Dermis blood vessel endothelial cell (primary cell): ENCODE results near the gene HOGA1. TPM values are rescaled to one million over a fixed set of nuclear protein-coding genes. Genes with fewer than 3 reads are reported as not detected.

Experiments
- DNase-seq: peaks from one replicate; pipeline ENCODE4 v3.0.0; 2010
- total RNA-seq: library from RNA; depleted of rRNA; stranded (reverse); fragments of >200 nt; gene quantifications from 2 replicates; pipeline ENCODE4 v1.2.3, GENCODE V29; 2014

The HOGA1 gene
- total RNA-seq, 1 donor from 2014 or later = 0.85 TPM

DNA sequence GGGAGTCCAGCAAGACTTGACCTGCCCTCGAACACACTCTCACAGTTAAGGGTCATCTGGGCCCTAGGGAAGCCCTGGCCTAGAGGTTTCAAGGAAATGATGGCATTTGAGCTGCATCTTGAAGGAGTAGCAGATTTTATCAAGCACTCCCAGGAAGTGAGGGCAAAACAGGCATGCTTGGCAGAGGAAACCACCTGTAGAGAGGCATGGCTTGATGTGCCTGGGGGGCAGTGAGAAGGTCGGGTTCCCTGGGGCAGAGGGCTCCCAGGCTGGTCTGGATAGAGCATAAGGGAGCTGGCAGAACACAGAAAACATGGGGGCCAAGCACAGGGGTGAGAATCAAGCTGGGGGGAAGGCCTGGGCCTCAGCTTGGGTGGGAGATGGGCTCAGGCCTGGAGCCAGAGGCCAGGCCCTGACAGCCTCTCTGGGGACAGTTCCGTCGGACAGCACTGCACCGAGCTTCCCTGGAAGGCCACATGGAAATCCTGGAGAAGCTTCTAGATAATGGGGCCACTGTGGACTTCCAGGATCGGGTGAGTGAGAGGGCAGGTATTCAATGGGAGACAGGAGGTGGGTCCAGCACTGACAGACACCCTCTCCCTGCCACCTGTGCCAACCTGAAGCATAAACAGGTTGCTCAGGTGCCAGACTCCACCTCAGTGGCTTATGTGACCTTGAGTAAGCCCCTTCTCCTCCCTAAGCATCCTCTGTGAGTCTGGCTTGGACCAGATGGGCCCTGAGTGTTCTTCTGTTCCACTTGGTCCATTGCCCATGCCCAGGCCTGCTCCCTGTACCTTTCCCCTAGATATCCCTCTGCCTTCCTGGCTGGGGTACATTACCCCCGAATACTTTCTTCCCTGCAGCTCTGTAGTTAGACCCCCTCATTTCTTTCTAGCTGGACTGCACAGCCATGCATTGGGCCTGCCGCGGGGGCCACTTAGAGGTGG is 3.5 kb upstream of the HOGA1 start:
- no peak for DNase-seq

DNA sequence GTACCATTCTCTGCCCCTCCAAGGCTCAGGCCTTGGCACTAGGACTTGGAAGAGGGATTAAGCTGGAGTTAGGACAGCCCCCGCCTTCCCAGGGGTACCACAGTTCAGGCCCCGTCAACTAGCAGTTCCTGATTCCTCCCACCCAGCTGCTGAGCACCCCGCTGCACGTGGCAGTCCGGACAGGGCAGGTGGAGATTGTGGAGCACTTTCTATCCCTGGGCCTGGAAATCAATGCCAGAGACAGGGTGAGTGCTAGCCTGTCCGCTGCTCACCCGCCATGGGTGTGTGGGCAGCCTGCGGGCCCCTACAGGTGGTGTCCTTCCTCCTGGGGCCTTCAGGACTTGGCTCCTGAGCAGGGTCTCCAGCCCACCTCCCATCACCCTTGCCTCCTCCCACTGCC is 2.0 kb upstream of the HOGA1 start:
- DNase-seq = no peak

DNA sequence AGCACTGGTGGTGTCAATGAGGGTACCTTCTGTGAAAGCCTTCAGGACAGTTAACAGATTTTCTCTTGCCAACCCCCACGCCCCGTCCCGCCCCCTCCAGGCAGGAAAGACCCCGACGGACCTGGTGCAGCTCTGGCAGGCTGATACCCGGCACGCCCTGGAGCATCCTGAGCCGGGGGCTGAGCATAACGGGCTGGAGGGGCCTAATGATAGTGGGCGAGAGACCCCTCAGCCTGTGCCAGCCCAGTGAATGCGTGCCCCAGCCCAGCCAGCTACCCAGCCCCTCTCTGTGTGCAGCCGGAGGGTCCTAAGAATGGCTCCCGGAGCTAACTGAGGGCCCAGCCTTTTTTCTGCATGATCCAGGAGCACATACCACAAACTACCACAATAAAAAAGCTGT is 713 bp upstream of the HOGA1 start:
- no peak for DNase-seq

DNA sequence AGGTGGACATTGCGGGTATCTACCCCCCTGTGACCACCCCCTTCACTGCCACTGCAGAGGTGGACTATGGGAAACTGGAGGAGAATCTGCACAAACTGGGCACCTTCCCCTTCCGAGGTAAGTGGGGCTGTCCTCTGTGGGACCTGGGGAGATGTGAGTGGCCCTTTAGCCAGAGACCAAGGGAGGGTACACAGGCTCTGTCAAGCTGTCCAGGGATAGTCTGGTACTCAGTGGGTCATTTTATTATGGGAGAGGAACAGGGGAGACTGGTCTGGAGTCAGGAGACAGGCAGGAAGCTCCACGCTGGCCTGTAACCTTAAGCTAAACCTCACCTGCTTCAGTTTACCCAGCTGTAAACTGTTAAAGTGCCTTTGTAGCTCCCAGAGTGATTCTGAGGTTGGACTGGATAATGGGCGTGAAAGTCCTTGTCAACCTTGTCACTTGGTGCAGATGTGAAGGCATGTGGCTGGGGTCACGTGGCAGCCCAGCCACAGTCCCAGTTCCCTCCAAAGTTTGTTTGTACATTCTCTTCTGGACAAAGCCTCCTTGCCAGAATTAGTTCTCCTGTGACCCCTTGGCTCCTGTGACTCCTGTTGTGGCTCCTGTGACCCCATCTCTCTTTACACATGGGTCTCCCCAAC is 729 bp downstream of the HOGA1 start:
- no peak for DNase-seq

DNA sequence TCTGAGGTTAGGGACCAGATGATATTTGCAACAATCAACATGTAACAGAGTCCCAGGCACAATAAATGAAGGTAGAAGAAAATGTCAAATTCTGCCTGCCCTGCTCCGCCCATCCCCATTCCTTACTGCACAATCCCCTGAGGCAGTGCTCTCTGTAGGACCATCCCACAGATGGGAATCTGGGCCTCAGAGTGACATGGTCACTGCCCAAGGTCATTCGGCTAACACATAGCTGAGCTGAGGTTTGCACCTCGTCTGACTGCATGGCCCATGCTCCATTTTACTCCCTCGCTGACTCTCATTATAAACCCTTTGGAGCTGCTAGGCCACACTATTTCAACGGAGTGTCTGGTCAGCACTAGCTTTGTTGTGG is 1.2 kb downstream of the HOGA1 start:
- no peak for DNase-seq

DNA sequence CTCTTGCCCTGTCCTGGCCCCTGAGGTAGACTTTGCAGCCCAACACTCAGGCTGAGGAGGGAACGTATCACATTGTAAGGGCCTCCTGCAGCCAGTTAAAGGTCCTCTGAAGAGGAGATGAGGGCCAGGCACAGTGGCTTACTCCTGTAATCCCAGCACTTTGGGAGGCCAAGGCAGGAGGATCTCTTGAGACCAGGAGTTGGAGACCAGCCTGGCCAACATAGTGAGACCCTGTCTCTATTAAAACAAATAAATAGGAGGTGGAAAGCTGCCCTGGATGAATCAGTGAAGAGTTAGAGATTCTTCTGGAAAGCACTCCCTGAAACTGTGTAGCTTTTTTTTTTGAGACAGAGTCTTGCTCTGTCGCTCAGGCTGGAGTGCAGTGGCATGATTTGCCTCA is 3.0 kb downstream of the HOGA1 start:
- DNase-seq = no peak

DNA sequence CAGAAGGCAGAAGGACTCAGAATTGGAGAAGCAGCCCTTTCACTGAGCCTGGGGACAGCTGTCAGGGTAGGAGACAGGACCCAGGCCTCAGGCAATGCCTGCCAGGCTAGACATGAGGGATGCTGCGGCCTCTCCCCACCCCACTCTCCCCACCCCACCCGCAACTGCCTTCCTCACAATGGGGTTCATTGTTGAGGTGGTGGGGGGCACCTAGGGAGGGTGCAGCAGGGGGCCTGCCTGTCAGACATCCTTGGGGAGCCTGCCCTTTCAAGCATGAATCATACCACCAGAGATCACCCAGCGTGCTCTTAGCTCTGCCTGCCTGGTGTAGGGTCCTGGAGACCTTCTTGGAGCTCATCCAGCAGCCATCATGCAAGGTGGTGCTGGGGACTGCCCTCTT is 5.3 kb downstream of the HOGA1 start, which contains the start of gene C10orf62:
C10orf62 (plus strand) TSS at position 243 of the 400 bp plus-strand sequence. CDS start 177 bp downstream, outside the sequence.
- DNase-seq = no peak

DNA sequence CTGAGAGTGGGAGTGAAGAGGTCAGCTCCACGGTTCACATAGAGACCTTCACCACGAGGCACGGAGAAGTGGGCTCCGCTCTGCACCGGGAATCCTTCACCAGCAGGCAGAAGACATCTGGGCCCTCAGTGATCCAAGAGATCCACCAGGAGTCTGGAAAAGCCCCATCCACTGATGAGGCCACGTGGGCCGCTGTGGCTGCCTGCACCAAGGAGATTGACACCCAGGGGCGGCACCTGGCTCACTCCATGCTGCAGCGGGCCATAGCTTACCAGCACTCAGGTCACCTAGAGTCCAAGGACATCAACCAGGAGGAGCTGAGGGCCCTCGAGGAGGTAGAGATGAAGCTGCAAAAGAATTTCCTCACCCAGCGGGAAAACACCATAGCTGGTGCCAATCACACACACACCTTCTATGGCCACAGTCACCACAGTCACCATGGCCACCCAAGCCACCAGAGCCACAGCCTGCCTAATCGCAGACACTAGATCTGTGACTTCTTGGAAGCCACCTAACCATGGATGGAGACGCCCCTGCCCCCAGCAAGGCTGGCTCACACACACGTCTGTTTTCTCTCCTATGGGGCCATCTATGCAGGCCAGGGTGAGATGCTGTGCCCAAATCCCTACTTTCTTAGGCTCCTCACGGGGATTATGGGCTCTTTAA is 6.0 kb downstream of the HOGA1 start:
- no peak for DNase-seq

DNA sequence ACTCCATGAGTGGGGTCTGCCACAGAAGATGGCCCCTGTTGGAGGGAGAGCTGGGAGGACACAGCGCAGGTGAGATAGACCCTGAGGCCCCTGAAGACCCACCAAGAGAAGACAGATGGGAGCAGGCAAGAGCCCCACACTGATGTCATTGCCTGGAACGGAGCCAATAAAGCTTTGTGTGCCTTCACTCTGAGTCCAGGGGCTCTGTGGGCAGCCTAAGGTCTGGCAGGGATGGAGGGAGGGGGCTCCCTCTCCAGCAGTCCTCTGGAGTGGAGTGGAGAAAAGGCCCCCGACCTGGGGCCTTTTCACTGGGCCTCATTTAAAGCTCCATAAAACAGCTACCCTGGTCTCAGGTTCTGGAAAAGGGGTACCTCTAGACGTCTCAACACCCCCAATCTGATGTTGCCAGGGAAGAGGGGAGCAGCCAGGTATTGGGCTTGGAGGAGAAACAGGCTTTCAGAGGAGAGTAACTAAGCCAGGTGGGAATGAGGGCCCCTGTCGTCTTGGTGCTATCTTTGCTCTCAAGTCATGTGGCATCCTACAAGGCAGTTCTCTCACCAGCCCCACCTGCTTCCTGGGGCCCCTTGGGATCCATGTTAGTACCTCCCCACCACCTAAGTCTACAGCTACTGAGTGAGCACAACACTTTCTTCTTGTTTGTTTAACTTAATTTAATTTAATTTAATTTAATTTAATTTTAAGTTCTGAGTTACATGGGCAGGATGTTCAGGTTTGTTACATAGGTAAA is 6.7 kb downstream of the HOGA1 start:
- DNase-seq = no peak

DNA sequence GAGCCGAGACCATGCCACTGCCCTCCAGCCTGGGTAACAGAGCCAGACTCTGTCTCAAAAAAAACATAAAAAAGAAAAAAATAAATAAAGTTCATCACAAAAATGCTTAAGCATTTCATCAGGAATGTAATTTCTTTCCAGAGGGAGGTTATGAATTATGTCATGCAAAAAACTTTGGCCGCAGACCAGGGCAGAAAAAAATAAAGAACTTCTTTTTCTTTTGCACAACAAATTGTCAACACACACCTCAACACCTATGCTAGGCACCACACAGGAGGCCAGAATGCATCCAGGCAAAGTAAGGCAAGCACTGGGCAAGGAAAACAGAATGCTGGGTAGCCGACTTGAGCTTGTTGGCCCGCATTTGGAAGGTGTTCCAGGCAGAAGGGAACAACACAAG is 9.2 kb downstream of the HOGA1 start:
- DNase-seq = no peak

DNA sequence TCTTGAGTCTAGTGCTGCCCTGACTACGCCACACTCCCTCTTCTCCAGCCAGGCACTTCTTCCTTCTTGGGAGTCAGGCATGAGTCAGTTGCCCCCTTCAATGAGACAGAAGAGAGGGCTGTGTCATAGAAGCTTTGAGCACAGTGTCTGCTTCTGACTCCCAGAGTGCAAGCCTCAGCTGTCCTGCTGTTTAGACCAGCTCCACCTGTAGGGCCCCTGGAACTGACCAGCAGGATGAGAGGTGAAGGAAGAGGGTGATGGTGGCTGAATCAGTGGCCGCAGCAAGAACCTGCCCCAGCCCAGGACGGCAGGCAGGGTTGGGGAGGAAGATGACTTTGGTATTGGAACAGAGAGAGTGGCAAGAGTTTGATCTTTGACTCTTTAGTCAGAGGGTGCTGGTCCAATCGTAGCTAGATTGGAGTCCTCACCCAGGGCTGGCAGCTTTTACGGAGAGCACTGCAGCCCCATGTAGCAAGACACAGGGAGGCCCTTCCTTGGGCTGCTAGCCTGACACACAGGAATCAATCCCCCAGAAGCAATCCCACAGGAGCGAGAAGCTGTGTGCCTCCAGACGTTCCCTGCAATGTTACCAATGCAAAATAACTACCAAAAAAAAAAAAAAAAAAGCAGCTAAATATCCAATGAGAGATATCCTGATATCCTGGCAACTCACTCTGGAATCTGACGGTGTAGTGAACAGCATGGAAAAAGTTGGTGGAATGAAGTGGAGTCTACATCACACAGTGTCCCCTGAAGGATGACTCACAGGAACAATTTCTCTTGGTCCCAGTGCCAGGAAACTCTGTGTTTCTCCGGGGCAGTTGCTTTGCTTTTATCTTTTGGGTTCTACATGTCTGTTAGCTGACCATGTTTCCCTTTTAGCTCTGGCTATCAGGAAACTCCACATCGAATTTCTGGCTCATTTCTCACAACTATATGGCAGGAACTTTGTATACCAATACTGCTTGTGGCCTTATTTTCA is 12.2 kb downstream of the HOGA1 start:
- peak; percentile 98 for DNase-seq

DNA sequence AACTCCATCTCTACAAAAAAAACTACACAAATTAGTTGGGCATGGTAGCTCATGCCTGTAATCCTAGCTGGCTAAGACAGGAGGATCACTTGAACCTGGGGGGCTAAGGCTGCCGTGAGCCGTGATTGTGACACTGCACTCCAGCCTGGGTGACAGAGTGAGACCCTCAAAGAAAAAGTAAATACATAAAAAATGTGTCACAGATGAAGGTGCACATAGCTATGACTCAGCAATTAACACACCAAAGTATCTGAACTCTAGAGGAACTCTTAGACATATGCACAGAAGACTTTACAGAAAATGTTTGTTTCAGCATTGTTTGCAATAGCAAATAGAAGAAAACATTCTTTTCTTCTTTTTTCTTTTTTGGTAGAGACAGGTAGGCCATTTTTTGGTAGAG is 13.6 kb downstream of the HOGA1 start:
- no peak for DNase-seq

DNA sequence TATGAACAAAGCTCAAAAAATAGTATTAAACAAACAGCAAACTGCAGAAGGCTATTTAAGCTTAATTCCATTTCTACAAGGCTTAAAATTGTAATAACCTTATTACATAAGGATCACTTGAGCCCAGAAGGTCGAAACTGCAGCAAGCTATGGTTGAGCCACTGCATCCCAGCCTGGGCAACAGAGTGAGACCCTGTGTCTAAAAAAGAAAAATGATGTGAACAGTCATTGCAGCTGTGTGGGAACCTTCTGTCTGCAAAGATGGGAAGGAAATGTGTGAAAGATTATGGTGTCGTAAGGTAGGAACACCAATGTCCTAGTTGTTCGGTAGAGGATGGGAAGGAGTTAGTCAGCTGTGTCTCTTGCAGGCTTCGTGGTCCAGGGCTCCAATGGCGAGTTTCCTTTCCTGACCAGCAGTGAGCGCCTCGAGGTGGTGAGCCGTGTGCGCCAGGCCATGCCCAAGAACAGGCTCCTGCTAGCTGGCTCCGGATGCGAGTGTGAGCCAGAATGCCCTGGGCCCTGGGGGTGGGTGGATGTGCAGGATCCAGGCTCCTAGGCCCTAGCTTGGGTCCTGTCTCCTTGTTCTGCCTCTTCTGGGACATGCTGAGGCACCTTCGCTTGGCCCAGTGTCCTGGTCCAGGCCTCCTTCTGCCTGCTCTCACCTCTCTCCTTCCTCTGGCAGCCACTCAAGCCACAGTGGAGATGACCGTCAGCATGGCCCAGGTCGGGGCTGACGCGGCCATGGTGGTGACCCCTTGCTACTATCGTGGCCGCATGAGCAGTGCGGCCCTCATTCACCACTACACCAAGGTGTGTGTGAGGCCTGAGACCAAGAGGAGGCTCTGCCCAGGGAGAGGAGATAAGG is 14.4 kb downstream of the HOGA1 start:
- DNase-seq = no peak

DNA sequence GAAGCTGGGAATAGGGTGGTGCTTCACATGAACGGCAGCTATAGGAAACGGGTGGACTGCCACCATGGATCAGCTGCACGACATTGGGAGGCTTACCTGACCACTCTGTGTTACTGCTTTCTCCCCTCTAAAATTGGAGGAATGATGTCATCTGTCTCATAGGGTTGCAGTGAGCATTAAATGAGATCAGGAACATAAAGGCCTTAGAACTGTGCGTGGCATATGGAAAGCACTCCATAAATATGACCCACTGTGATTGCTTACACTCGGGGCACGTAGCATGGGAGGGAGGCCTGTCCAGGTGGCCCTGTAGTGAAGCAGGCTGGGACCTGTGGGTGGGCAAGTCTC is 15.1 kb downstream of the HOGA1 start:
- DNase-seq = no peak

DNA sequence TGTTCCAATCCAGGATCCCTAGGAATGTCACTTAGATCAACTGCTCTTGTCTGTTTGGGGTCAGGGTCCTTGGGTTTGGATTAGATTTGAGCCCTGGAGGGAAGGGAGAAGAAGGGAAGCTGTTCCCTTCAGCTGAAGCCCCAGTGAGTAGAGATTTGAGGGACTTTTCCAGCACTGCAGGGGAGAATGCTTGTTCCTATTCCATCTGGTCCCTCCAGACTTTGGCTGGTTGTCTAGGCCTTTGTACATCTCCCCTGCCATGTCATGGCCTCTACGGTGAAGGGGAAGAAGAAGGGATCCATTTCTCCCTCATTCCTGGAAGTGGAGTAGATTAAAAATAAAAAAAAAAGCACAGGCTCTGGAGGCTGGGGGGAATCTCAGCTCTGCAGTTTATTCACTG is 16.4 kb downstream of the HOGA1 start:
- DNase-seq = no peak

DNA sequence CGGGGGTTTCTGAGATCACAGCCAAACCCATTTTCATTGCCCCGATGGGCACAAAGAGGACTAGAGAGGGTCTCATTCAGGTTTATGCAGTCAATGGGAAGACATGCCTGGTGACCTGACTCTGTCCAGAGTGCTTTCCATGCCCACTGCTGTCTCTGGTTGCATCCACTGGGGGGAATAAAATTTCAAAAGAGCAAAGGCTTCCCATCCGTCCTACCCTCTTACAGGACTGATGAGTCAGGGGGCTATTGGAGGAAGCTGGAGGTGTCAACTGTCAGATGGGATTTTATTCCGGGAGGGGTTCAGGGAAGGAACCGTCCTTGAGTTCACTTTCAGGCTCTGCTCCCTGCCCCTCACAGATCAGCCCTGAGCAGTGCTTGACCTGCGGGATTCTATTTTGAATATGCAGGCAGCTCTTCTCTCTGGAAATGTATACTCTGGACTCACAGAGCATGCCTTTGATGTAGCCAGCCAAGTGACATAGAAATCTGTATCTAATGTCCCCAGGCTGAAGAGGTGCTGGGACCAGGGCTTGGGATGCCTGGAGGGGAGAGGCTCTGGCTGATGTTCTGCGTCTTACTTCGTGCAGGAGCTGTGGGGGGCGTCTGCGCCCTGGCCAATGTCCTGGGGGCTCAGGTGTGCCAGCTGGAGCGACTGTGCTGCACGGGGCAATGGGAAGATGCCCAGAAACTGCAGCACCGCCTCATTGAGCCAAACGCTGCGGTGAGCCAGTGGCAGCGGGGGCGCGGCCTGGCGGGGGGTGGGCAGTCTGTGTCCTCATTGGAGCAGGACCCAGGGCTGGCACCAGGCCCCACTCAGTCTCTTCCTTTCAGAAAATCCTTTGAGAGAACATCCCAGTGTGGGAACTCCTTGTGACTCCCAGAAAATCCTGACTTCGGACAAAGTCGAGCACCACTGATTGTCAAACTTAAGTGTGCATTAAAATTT is 17.4 kb downstream of the HOGA1 start:
- DNase-seq = no peak

DNA sequence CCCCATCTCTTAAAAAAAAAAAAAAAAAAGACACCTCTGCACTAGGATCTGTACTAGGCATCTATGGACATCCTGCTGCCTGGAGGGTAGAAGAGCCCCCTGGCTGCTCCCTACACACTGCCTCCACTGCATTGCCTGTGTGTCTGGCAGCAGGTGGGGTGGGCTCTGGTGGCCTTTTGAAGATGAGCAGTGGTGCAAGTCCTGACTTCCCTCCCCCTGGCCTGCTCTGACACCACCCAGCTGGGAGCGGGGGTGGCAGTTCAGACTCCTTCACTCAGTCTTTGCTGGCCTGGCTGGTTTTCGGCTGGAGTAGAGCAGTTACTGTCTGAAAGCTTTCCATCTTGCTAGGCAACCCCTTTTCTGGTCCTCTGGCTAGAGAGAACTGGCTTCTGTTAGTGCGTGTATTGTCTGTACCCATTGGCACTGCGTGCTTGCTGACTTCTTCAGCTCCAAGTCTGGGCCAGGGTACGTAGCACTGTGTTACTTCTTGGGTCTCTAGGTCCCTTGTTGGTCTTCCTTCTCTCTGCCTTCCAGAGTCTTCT is 23.0 kb downstream of the HOGA1 start:
- no peak for DNase-seq

DNA sequence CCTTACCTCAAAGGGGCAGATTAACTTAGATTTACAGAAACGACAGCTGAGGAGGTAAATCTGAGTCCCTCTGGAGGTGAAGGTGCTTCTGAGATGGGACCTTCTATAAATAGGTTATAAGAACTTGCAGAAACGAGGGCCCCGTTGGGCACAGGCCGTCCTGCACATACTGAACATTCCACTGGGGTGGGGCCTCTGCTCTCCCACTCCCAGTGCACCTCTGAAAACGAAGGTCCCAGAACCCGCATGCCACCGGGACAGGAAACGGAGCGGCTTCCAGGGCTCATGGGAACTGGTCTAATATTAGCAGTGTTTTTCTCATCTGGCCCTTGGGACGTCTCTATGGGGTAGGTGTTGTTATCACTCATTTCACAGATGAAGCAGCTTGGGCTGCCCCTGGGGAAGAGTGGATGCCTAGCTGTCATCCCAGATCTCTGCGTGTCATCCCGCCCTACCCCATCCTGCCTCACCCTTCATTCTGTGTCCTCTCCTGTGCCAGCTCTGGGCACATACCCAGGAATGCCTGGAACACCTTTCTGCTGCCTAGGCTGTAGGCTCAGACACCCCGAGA is 24.9 kb downstream of the HOGA1 start:
- DNase-seq = no peak

DNA sequence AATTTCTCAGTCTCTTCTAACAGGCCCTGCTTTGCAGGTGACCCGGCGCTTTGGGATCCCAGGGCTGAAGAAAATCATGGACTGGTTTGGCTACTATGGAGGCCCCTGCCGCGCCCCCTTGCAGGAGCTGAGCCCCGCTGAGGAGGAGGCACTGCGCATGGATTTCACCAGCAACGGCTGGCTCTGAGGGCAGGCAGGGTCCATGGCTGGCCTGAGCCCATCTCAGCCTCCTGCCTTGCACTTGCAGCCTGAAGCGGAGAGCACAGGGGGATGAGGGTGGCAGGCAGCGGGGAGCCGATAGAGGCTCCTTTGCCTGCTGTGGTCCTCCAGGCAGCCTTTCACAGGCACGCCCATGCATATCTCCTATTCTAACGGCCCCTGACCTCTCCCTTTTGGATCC is 27.3 kb downstream of the HOGA1 start:
- DNase-seq = no peak
